ENCODE results near the gene MYLK2. TPM values are rescaled to one million over a fixed set of nuclear protein-coding genes. Genes with fewer than 3 reads are reported as not detected.

The MYLK2 gene
- polyA plus RNA-seq, 3 donors: 0.61 to 1.1 (median 0.81) TPM

Other genes starting within 250 kb of the MYLK2 start
- gene ID1, start 214.1 kb upstream of the MYLK2 start, polyA plus RNA-seq (ENCODE audit: insufficient read length in 3 of 3): 100 to 1,000 TPM; 173 to 221 (median 197) TPM
- 1 to 10 TPM; 1.3 to 3.0 (median 2.8) TPM for gene COX4I2, start 181.4 kb upstream of the MYLK2 start, polyA plus RNA-seq (ENCODE audit: insufficient read length in 3 of 3)
- gene BCL2L1, start 96.5 kb upstream of the MYLK2 start, polyA plus RNA-seq (ENCODE audit: insufficient read length in 3 of 3): 10 to 100 TPM; 75.0 to 80.7 (median 78.0) TPM
- 10 to 100 TPM; 38.2 to 61.1 (median 58.2) TPM for gene TPX2, start 80.1 kb upstream of the MYLK2 start, polyA plus RNA-seq (ENCODE audit: insufficient read length in 3 of 3)
- gene FOXS1, start 26.2 kb downstream of the MYLK2 start, polyA plus RNA-seq (ENCODE audit: insufficient read length in 3 of 3): 1 to 10 TPM; 4.9 to 8.9 (median 5.2) TPM
- 10 to 100 TPM; 17.1 to 19.9 (median 19.6) TPM for gene DUSP15, start 51.2 kb downstream of the MYLK2 start, polyA plus RNA-seq (ENCODE audit: insufficient read length in 3 of 3)
- gene TTLL9, start 51.3 kb downstream of the MYLK2 start, polyA plus RNA-seq (ENCODE audit: insufficient read length in 3 of 3): 1 to 10 TPM; 3.0 to 7.5 (median 3.1) TPM
- 10 to 100 TPM; 19.5 to 21.8 (median 20.0) TPM for gene PDRG1, start 132.7 kb downstream of the MYLK2 start, polyA plus RNA-seq (ENCODE audit: insufficient read length in 3 of 3)
- under 1 TPM; 0.34 to 0.39 (median 0.36) TPM for gene XKR7, start 148.8 kb downstream of the MYLK2 start, polyA plus RNA-seq (ENCODE audit: insufficient read length in 3 of 3)
- gene CCM2L, start 191.1 kb downstream of the MYLK2 start, polyA plus RNA-seq (ENCODE audit: insufficient read length in 3 of 3): 1 to 10 TPM; 5.8 to 8.1 (median 7.9) TPM
- gene HCK, start 232.9 kb downstream of the MYLK2 start, polyA plus RNA-seq (ENCODE audit: insufficient read length in 3 of 3): 1 to 10 TPM; 2.2 to 3.3 (median 3.2) TPM

Measured in renal cortex interstitium (tissue), 3 donors.